ENCODE data around the gene DAZAP2. TPM values are rescaled to one million over a fixed set of nuclear protein-coding genes. Genes with fewer than 3 reads are reported as not detected.

DAZAP2 gene
- polyA plus RNA-seq, 3 donors, result 975 to 2,004 (median 1,697) TPM

DNA sequence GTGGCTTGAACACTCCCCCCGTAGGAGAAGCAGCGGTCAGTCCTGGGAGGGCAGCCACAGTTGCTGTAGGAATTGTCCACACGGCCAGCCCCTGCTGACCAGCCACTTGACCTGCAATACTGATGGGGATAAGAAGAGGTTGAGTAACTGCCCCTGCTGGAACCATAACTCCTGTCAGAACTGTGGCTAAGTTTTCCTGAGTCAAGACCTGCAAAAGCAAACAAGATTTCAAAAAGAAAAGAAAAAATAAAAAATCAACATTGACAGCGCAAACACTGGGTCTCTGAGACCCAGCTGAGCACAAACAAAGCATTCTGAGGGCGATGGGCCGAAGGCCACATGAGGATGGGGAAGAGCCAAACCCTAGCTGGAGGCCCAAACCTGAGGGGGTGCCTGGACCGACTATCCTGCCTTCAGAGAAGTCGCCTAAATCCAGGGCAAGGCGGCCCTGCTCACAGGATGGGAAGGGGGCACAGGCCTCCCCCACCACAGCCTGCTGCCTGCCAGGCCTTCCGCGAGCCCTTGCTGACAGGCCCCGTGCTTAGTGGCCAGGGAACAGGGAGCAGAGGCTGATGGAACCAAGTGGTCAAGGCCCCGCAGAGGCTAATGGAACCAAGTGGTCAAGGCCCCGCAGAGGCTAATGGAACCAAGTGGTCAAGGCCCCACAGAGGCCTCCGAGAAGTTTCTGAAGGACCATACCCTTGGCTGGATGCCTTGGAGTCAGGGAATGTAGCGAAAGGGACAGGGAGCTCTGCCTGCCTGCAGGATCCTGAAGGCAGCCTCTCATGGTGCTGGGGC is 39.9 kb upstream of the DAZAP2 start:
- TF ChIP-seq, protein P1, sequence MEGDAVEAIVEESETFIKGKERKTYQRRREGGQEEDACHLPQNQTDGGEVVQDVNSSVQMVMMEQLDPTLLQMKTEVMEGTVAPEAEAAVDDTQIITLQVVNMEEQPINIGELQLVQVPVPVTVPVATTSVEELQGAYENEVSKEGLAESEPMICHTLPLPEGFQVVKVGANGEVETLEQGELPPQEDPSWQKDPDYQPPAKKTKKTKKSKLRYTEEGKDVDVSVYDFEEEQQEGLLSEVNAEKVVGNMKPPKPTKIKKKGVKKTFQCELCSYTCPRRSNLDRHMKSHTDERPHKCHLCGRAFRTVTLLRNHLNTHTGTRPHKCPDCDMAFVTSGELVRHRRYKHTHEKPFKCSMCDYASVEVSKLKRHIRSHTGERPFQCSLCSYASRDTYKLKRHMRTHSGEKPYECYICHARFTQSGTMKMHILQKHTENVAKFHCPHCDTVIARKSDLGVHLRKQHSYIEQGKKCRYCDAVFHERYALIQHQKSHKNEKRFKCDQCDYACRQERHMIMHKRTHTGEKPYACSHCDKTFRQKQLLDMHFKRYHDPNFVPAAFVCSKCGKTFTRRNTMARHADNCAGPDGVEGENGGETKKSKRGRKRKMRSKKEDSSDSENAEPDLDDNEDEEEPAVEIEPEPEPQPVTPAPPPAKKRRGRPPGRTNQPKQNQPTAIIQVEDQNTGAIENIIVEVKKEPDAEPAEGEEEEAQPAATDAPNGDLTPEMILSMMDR (IDR thresholded peaks at IDR 0.05), result no peak
- Histone ChIP-seq H3K27ac (ENCODE audit: low read depth in 1 of 2, low read length in 2 of 2) (no peak overlapping the region), H4K20me1 (ENCODE audit: insufficient read depth, low read length) (no peaks in the 10 kb centered on the region), H3K4me1 (ENCODE audit: control insufficient read depth in 1 of 2, insufficient read depth in 2 of 2, low read length in 2 of 2) (peaks cover 14 to 16% of the 10 kb centered on the region in 2 donors), H3K79me2 (ENCODE audit: insufficient read depth, low read length) (no peaks in the 10 kb centered on the region), H3K4me2 (replicated peaks; ENCODE audit: extremely low read depth, low read length, poor library complexity, severe bottlenecking) (no peak overlapping the region), H3K27me3 (ENCODE audit: control insufficient read depth in 2 of 2, insufficient read depth in 2 of 2, low read length in 2 of 2) (no peaks in the 10 kb centered on the region), H3K9me3 (replicated peaks in 1 of 2; ENCODE audit: control insufficient read depth in 1 of 2, insufficient read depth in 1 of 2, low read length in 2 of 2) (no peaks in the 10 kb centered on the region), H3K4me3 (replicated peaks in 1 of 3; ENCODE audit: low read depth in 2 of 3, low read length in 3 of 3) (no peak overlapping the region), H2AFZ (ENCODE audit: insufficient read depth, low read depth, low read length, poor library complexity, severe bottlenecking) (no peak overlapping the region), H3K9ac (ENCODE audit: insufficient read depth, low read length, poor library complexity, severe bottlenecking) (peak overlapping the region; percentile 36), H3K36me3 (replicated peaks in 1 of 2; ENCODE audit: control insufficient read depth in 1 of 2, insufficient read depth in 2 of 2, low read length in 2 of 2) (no peaks in the 10 kb centered on the region)
- no peak for DNase-seq
- Mint-ChIP-seq H3K4me1 (peaks cover 17% of the 10 kb centered on the region), H3K36me3 (peaks cover 0 to 4% of the 10 kb centered on the region in 2 donors), H3K27me3 (ENCODE audit: low read depth in 3 of 3) (peaks cover 0 to 1% (median 1%) of the 10 kb centered on the region in 3 donors), H3K27ac (peak overlapping the region in 1 of 7 donors; percentile 68), H3K9me3 (no peaks in the 10 kb centered on the region), H3K4me3 (no peak overlapping the region)
- WGBS (ENCODE audit: insufficient coverage), result 94% methylated on average over 13 of the region's 16 CpGs
- intact Hi-C loops (cut with micrococcal nuclease), result no loop called here

DNA sequence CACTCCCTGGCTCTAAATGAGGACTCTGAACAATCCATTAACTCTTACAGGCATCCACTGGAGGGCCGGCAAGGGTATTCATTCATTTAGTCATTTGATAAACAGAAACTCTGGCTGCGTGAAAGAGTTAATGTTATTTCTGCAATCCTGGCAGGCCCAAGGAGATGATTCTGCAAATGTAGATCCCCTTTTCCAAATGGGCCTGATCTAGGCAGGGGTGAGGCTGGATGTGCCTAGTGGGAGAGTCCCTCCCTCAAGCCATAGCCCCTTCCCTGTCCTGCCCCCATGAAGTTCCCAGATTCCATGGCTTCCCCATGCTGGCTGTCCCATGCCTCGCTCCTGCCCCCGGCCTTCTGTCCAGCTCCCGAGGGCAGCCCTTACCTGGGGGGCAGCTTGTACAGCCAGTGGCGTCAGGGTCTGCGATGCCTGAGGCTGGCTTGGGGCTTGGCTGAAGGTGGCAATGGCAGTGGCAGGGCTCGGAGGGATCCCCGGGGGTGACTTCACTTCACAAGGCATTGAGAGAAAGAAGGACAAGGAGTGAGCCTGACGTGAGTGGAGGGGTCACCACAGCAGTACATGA is 39.2 kb upstream of the DAZAP2 start:
- no peaks in the 10 kb centered on the region for H4K20me1 ChIP-seq (ENCODE audit: insufficient read depth, low read length)
- no peak overlapping the region for H3K27ac ChIP-seq (ENCODE audit: low read depth in 1 of 2, low read length in 2 of 2)
- H2AFZ ChIP-seq (ENCODE audit: insufficient read depth, low read depth, low read length, poor library complexity, severe bottlenecking), result no peak overlapping the region
- H3K4me3 Mint-ChIP-seq, result no peak overlapping the region
- DNase-seq, result peak; percentile 12 to 54 (median 16)
- H3K27me3 ChIP-seq (ENCODE audit: control insufficient read depth in 2 of 2, insufficient read depth in 2 of 2, low read length in 2 of 2), result no peaks in the 10 kb centered on the region
- H3K9ac ChIP-seq (ENCODE audit: insufficient read depth, low read length, poor library complexity, severe bottlenecking), result peak overlapping the region; percentile 36
- H3K36me3 ChIP-seq (replicated peaks in 1 of 2; ENCODE audit: control insufficient read depth in 1 of 2, insufficient read depth in 2 of 2, low read length in 2 of 2), result no peaks in the 10 kb centered on the region
- H3K4me1 ChIP-seq (ENCODE audit: control insufficient read depth in 1 of 2, insufficient read depth in 2 of 2, low read length in 2 of 2), result peaks cover 14 to 16% of the 10 kb centered on the region in 2 donors
- intact Hi-C loops (cut with micrococcal nuclease), result no loop called here
- peaks cover 17% of the 10 kb centered on the region for H3K4me1 Mint-ChIP-seq
- H3K36me3 Mint-ChIP-seq, result peaks cover 0 to 4% of the 10 kb centered on the region in 2 donors
- H3K4me2 ChIP-seq (replicated peaks; ENCODE audit: extremely low read depth, low read length, poor library complexity, severe bottlenecking), result no peak overlapping the region
- no peaks in the 10 kb centered on the region for H3K9me3 Mint-ChIP-seq
- no peak overlapping the region for H3K4me3 ChIP-seq (replicated peaks in 1 of 3; ENCODE audit: low read depth in 2 of 3, low read length in 3 of 3)
- H3K27me3 Mint-ChIP-seq (ENCODE audit: low read depth in 3 of 3), result peaks cover 0 to 1% (median 1%) of the 10 kb centered on the region in 3 donors
- H3K9me3 ChIP-seq (replicated peaks in 1 of 2; ENCODE audit: control insufficient read depth in 1 of 2, insufficient read depth in 1 of 2, low read length in 2 of 2), result no peaks in the 10 kb centered on the region
- no peaks in the 10 kb centered on the region for H3K79me2 ChIP-seq (ENCODE audit: insufficient read depth, low read length)
- WGBS (ENCODE audit: insufficient coverage), result 87% methylated on average over 9 of the region's 10 CpGs
- TF ChIP-seq, protein P1 (IDR thresholded peaks at IDR 0.05), result no peak
- H3K27ac Mint-ChIP-seq, result peak overlapping the region in 1 of 7 donors; percentile 74

All from CD14-positive monocyte (primary cell).